ENCODE measurements around the gene TSPEAR.

Gene TSPEAR

DNA sequence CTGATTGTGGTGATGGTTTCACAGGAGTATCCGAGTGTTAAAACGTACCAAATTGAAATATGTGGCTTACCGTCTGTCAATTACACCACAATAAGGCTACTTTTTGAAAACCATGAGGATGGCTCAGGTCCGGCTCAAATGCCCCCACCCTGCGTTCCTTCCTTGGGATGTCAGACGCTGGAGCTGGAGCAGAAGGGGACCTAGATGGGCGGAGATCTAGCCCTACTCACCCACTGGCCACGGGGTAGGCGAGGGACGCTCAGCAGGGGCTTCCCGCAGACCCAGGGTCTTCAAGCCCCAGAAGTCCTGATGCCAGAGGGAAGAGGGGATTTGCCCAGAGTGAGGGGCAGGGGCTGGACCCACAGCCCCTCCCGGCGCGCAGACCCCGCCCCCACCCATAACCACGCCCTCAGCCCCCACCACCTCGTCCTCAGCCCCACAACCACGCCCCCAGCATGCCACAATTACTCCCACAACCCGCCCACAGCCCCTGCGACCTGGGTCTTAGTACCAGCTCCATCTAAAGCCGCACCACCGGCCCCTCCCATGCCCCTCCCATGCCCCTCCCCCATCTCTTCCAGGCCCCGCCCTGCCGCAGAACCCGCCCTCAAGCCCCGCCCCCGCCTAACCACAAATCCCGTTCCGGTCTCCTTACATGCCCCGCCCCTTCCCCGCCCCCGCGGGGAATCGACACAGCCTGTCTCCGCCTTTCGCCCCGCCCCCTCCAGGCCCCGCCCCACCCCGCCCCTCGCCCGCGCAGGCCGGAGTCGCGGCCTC is 256.4 kb downstream of the TSPEAR start, which contains the start of gene LRRC3:
Gene LRRC3 (plus strand): TSS at position 764 of the 777 bp plus-strand sequence. CDS start 1,135 bp downstream, outside the sequence.
- peak within 1 kb of the TSS; percentile 82 for H3K4me3 ChIP-seq (ENCODE audit: low read length)
- no peak for TF ChIP-seq ZNF274 (IDR thresholded peaks at IDR 0.05; ENCODE audit: low read depth, low read length)

DNA sequence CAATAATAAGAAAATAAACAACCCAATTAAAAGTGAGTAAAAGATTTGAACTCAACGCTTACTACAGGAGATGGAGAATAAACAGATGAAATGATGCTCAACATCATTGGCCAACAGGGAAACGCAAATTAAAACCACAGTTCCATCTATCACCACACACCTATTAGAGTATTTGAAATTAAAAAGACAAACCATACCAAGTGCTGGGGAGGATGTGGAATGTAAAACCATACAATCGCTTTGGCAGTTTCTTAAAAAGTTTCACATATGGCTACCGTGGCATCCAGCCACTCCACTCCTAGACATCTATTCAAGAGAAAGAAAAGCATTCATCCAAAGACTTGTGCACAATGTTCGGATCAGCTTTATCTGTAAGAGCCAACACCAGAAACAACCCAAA is 257.3 kb downstream of the TSPEAR start:
- TF ChIP-seq ZNF274 (IDR thresholded peaks at IDR 0.05; ENCODE audit: low read depth, low read length) = no peak
- no peak overlapping the region for H3K4me3 ChIP-seq (ENCODE audit: low read length)

- no peak overlapping the region for H3K4me3 ChIP-seq (ENCODE audit: low read length)
- no peak for TF ChIP-seq ZNF274 (IDR thresholded peaks at IDR 0.05; ENCODE audit: low read depth, low read length)
These were observed 258.3 kb downstream of the TSPEAR start for GRCh38 chr21:44453120-44453519.

- TF ChIP-seq ZNF274 (IDR thresholded peaks at IDR 0.05; ENCODE audit: low read depth, low read length) = no peak
- no peak overlapping the region for H3K4me3 ChIP-seq (ENCODE audit: low read length)
These were observed 260.4 kb downstream of the TSPEAR start for GRCh38 chr21:44450999-44451398.

DNA sequence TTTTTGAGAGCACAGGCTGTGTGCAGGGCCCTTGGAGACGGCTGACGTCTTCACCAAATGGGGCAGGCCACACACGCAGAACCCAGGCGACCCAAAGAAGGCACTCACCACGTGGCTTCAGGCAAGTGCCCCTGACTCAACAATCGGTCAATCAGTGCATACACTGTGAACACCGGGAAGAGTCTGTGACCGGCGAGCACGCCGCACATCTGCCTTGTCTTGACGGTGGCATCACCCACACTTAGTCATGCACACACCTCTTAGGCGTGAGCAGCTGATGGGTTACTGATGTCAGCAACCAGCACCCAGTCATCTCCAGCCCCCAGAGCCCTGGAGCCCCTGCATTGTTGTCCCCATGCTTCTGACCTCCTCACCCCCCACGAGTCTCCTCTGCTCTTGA is 261.0 kb downstream of the TSPEAR start:
- TF ChIP-seq ZNF274 (IDR thresholded peaks at IDR 0.05; ENCODE audit: low read depth, low read length) = no peak
- no peak overlapping the region for H3K4me3 ChIP-seq (ENCODE audit: low read length)

DNA sequence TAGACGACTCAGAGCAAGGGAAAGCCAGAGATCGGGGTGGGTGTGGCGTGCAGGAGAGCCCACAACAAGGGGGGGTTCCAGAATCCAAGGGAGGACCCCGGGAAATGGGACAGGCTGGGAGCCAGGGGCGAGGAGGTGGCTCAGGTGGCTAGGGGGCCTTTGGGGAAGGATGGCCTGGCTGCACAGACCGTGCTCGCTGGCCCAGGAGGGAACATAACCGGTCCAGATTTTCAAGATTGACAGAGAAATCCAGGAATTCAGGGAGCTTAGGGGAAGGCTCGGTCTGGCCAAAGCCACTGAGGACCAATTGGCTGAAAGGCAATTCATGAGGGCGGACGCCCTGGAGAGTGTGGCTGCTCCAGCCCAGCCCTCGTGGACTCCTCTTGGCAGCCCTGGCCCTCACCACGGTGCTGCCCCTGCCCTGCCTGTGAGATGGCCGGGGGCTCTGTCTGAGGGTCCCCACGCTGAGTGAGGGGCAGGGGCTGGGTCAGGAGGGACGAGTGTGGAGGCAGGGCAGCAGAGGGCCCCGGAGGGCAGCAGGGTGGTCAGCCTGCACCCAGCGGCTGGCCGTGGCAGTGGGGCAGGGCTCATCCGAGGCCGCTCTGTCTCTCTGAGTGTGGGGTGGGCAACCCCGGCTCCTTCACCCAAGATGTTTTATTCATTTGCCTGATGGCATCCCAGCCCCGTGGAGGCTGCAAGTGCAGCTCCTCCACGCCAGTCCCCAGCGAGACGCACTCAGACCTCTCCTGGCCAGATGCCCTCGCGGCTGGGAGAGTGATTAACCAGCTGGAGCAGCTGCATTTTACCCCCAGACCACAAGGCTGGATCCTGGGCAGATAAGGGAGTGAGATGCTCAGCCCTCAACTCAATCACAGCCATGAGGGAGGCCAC is 261.7 kb downstream of the TSPEAR start:
- no peak for TF ChIP-seq ZNF274 (IDR thresholded peaks at IDR 0.05; ENCODE audit: low read depth, low read length)
- H3K4me3 ChIP-seq (ENCODE audit: low read length) = no peak overlapping the region

GRCh38 chr21:44448651-44449131 is 262.7 kb downstream of the TSPEAR start:
- no peak for TF ChIP-seq ZNF274 (IDR thresholded peaks at IDR 0.05; ENCODE audit: low read depth, low read length)
- no peak overlapping the region for H3K4me3 ChIP-seq (ENCODE audit: low read length)
